Neural cell (in vitro differentiated cells): Measurements from ENCODE around the gene GAP43. TPM values are rescaled to one million over a fixed set of nuclear protein-coding genes. Genes with fewer than 3 reads are reported as not detected.
A peak's percentile ranks its signal among the peaks of the same experiment; 100 is the strongest.
"Not testable (repeated sequence)": the region's sequence is repeated elsewhere in the genome, so short reads cannot be mapped to it uniquely, and the experiment has no call there.

Experiments
- H2AFZ ChIP-seq: fragments of 200-600, 300-800 bp; sonication (generic), shearing (Covaris generic); 2 replicates; pipeline ENCODE4 v1.6.0; 2014; ENCODE audit warnings: low read depth, mild to moderate bottlenecking, antibody characterized with exemption, low read length, moderate library complexity
- H3F3A ChIP-seq: fragments of 200-600 bp; shearing (Covaris generic); 2 replicates; pipeline ENCODE4 v1.6.1; 2016; ENCODE audit warnings: mild to moderate bottlenecking, moderate library complexity, mixed read lengths, antibody characterized with exemption, low read length; ENCODE audit not compliant: insufficient read depth, poor library complexity, severe bottlenecking
- H3K27ac ChIP-seq: fragments of 200-600, 300-800 bp; sonication (generic), shearing (Covaris generic); 2 replicates; pipeline ENCODE4 v1.5.1; 2014; ENCODE audit warnings: mild to moderate bottlenecking, low read length, moderate library complexity
- H3K27me3 ChIP-seq: fragments of 300-800, 200-600 bp; sonication (generic), shearing (Covaris generic); 2 replicates; pipeline ENCODE4 v1.6.0; 2014; ENCODE audit warnings: mild to moderate bottlenecking, low read depth, low read length, moderate library complexity; ENCODE audit not compliant: insufficient read depth
- H3K36me3 ChIP-seq: fragments of 300-800, 200-600 bp; sonication (generic), shearing (Covaris generic); 2 replicates; pipeline ENCODE4 v1.5.1; 2014; ENCODE audit warnings: mild to moderate bottlenecking, antibody characterized with exemption, low read length, moderate library complexity; ENCODE audit not compliant: insufficient read depth
- H3K4me2 ChIP-seq: fragments of 300-800, 200-600 bp; sonication (generic), shearing (Covaris generic); 2 replicates; pipeline ENCODE4 v1.6.0; 2014; ENCODE audit warnings: mild to moderate bottlenecking, low read length
- H3K4me3 ChIP-seq: fragments of 300-800, 200-600 bp; sonication (generic), shearing (Covaris generic); 2 replicates; pipeline ENCODE4 v1.5.1; 2014; ENCODE audit warnings: mild to moderate bottlenecking, low read length, moderate library complexity
- H3K79me2 ChIP-seq: fragments of 200-600 bp; shearing (Covaris generic); replicated peaks from 2 replicates; pipeline ENCODE4 v1.6.0; 2014; ENCODE audit warnings: mild to moderate bottlenecking, low read length, moderate library complexity; ENCODE audit not compliant: insufficient read depth
- H3K9ac ChIP-seq: fragments of 300-800, 200-600 bp; sonication (generic), shearing (Covaris generic); 2 replicates; pipeline ENCODE4 v1.6.1; 2016; ENCODE audit warnings: mild to moderate bottlenecking, low read length, mixed read lengths
- H3K9me2 ChIP-seq: fragments of 200-600 bp; shearing (Covaris generic); 2 replicates; pipeline ENCODE4 v1.6.1; 2016; ENCODE audit warnings: mild to moderate bottlenecking, low read length, mixed read lengths; ENCODE audit not compliant: insufficient read depth
- H3K9me3 ChIP-seq: fragments of 200-600, 300-800 bp; sonication (generic), shearing (Covaris generic); 2 replicates; pipeline ENCODE4 v1.6.1; 2016; ENCODE audit warnings: mild to moderate bottlenecking, mixed run types, low read length, moderate library complexity, mixed read lengths
- H4K20me1 ChIP-seq: fragments of 200-600 bp; shearing (Covaris generic); 2 replicates; pipeline ENCODE4 v1.6.1; 2016; ENCODE audit warnings: mild to moderate bottlenecking, mixed run types; ENCODE audit not compliant: insufficient read depth
- EP300 ChIP-seq: fragments of 450-650 bp; conservative IDR thresholded peaks from 2 replicates; pipeline ENCODE4 v1.6.1; 2014; ENCODE audit warnings: antibody characterized with exemption, mild to moderate bottlenecking, moderate library complexity; ENCODE audit not compliant: poor library complexity, severe bottlenecking
- EZH2 ChIP-seq: fragments of 200-600, 300-800 bp; shearing (Covaris generic), sonication (generic); IDR thresholded peaks from 2 replicates; pipeline ENCODE4 v1.6.1; 2014; ENCODE audit warnings: antibody characterized with exemption, low read length, borderline replicate concordance, mild to moderate bottlenecking; ENCODE audit not compliant: insufficient read depth, poor library complexity, severe bottlenecking
- MXI1 ChIP-seq: fragments of 450-650 bp; conservative IDR thresholded peaks from 2 replicates; pipeline ENCODE4 v1.6.1; 2014; ENCODE audit warnings: antibody characterized with exemption, mild to moderate bottlenecking; ENCODE audit not compliant: poor library complexity, severe bottlenecking
- POLR2AphosphoS5 ChIP-seq: IDR thresholded peaks from 2 replicates; pipeline ENCODE4 v1.6.1; 2012
- RAD21 ChIP-seq: fragments of 450-650 bp; conservative IDR thresholded peaks from 2 replicates; pipeline ENCODE4 v1.6.1; 2014; ENCODE audit warnings: antibody characterized with exemption, mild to moderate bottlenecking, moderate library complexity
- SMC3 ChIP-seq: fragments of 450-650 bp; conservative IDR thresholded peaks from 2 replicates; pipeline ENCODE4 v1.6.1; 2014; ENCODE audit warnings: antibody characterized with exemption, mild to moderate bottlenecking, moderate library complexity; ENCODE audit not compliant: poor library complexity
- TAF1 ChIP-seq: IDR thresholded peaks from 2 replicates; pipeline ENCODE4 v1.6.1; 2012; ENCODE audit warnings: low read depth
- polyA plus RNA-seq: library from polyadenylated mRNA; depleted of rRNA; stranded (reverse); fragments of >200 nt; gene quantifications from 2 replicates; pipeline ENCODE4 v1.2.3, GENCODE V29; 2014
- TF ChIP-seq, protein P1 (sequence below): IDR thresholded peaks from 2 replicates; pipeline ENCODE4 v1.6.1; 2012; ENCODE audit warnings: borderline replicate concordance
- TF ChIP-seq, protein P2 (sequence below): fragments of 450-650 bp; IDR thresholded peaks from 2 replicates; pipeline ENCODE4 v1.5.1; 2014; ENCODE audit warnings: antibody characterized with exemption, mild to moderate bottlenecking, moderate library complexity; ENCODE audit not compliant: poor library complexity, severe bottlenecking

Gene GAP43
- polyA plus RNA-seq, 1 donor from 2014 or later = 1,327 TPM

DNA sequence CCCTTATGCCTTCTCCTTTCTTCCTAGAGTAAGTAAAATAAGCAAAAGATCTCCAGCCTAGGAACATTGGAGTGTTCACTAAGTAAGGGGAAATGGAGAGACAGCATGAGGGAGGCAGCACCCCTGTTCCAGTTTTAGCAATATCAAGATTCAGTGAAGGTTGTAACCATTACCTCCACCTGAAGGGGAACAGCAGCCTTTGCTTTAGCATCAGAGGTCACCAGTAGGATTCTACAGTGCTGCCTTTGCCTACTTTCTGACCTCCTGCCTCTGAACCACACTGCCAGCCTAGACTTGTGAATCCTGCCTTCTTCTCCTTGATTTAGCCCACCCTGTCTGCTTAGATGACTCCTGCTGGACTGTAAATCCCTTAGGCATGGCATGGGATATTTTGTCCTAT lies 104.7 kb downstream of the GAP43 start:
- Histone ChIP-seq H3K9me3 (no peaks in the 10 kb centered on the region), H3K36me3 (peaks cover 10% of the 10 kb centered on the region), H3K27me3 (no peaks in the 10 kb centered on the region), H3K9me2 (no peaks in the 10 kb centered on the region), H3F3A (no peaks in the 10 kb centered on the region), H3K27ac (no peak overlapping the region), H3K79me2 (no peaks in the 10 kb centered on the region), H4K20me1 (no peaks in the 10 kb centered on the region), H3K9ac (no peak overlapping the region), H3K4me2 (no peak overlapping the region), H3K4me3 (no peak overlapping the region), H2AFZ (no peak overlapping the region)
- TF ChIP-seq, protein P1, sequence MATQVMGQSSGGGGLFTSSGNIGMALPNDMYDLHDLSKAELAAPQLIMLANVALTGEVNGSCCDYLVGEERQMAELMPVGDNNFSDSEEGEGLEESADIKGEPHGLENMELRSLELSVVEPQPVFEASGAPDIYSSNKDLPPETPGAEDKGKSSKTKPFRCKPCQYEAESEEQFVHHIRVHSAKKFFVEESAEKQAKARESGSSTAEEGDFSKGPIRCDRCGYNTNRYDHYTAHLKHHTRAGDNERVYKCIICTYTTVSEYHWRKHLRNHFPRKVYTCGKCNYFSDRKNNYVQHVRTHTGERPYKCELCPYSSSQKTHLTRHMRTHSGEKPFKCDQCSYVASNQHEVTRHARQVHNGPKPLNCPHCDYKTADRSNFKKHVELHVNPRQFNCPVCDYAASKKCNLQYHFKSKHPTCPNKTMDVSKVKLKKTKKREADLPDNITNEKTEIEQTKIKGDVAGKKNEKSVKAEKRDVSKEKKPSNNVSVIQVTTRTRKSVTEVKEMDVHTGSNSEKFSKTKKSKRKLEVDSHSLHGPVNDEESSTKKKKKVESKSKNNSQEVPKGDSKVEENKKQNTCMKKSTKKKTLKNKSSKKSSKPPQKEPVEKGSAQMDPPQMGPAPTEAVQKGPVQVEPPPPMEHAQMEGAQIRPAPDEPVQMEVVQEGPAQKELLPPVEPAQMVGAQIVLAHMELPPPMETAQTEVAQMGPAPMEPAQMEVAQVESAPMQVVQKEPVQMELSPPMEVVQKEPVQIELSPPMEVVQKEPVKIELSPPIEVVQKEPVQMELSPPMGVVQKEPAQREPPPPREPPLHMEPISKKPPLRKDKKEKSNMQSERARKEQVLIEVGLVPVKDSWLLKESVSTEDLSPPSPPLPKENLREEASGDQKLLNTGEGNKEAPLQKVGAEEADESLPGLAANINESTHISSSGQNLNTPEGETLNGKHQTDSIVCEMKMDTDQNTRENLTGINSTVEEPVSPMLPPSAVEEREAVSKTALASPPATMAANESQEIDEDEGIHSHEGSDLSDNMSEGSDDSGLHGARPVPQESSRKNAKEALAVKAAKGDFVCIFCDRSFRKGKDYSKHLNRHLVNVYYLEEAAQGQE = no peak
- TF ChIP-seq EZH2 = no peak
- TF ChIP-seq POLR2AphosphoS5 = peak; percentile 42
- no peak for TF ChIP-seq TAF1
- TF ChIP-seq MXI1 = no peak
- TF ChIP-seq, protein P2, sequence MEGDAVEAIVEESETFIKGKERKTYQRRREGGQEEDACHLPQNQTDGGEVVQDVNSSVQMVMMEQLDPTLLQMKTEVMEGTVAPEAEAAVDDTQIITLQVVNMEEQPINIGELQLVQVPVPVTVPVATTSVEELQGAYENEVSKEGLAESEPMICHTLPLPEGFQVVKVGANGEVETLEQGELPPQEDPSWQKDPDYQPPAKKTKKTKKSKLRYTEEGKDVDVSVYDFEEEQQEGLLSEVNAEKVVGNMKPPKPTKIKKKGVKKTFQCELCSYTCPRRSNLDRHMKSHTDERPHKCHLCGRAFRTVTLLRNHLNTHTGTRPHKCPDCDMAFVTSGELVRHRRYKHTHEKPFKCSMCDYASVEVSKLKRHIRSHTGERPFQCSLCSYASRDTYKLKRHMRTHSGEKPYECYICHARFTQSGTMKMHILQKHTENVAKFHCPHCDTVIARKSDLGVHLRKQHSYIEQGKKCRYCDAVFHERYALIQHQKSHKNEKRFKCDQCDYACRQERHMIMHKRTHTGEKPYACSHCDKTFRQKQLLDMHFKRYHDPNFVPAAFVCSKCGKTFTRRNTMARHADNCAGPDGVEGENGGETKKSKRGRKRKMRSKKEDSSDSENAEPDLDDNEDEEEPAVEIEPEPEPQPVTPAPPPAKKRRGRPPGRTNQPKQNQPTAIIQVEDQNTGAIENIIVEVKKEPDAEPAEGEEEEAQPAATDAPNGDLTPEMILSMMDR = no peak
- no peak for TF ChIP-seq RAD21
- no peak for TF ChIP-seq SMC3
- no peak for TF ChIP-seq EP300

DNA sequence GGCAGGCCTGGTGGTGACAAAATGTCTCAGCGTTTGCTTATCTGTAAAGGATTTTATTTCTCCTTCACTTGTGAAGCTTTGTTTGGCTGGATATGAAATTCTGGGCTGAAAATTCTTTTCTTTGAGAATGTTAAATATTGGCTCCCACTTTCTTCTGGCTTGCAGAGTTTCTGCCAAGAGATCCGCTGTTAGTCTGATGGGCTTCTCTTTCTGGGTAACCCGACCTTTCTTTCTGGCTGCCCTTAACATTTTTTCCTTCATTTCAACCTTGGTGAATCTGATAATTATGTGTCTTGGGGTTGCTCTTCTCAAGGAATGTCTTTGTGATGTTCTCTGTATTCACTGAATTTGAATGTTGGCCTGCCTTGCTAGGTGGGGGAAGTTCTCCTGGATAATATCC lies 113.0 kb downstream of the GAP43 start:
- not testable (repeated sequence) for H3K27me3 ChIP-seq, H3K9ac ChIP-seq, H3K9me2 ChIP-seq, H3K27ac ChIP-seq, H2AFZ ChIP-seq, H3F3A ChIP-seq, H3K79me2 ChIP-seq, H3K4me3 ChIP-seq, H3K36me3 ChIP-seq, H3K4me2 ChIP-seq, H3K9me3 ChIP-seq, H4K20me1 ChIP-seq

DNA sequence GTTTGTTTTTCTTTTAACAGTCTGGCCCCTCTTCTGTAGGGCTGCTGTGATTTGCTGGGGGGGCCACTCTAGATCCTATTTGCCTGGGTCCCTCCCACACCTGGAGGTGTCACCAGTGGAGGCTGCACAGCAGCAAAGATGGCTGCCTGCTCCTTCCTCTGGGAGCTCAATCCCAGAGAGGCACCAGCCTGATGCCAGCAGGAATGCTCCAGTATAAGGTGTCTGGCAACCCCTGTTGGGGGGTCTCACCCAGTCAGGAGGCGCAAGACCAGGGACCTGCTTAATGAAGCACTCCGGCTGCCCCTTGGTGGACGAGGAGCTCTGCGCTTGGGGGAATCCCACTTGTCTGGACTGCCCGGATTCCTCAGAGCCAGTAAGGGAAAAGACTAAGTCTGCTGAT lies 118.3 kb downstream of the GAP43 start:
- H3K9ac ChIP-seq = no peak overlapping the region
- no peaks in the 10 kb centered on the region for H3F3A ChIP-seq
- no peaks in the 10 kb centered on the region for H4K20me1 ChIP-seq
- H3K79me2 ChIP-seq = no peaks in the 10 kb centered on the region
- H3K27ac ChIP-seq = no peak overlapping the region
- no peaks in the 10 kb centered on the region for H3K27me3 ChIP-seq
- H3K9me3 ChIP-seq = no peaks in the 10 kb centered on the region
- no peaks in the 10 kb centered on the region for H3K36me3 ChIP-seq
- no peak overlapping the region for H3K4me2 ChIP-seq
- no peak overlapping the region for H2AFZ ChIP-seq
- no peak overlapping the region for H3K4me3 ChIP-seq
- TF ChIP-seq POLR2AphosphoS5 (no peak), EZH2 (no peak), EP300 (no peak), TAF1 (no peak), SMC3 (no peak), MXI1 (no peak), RAD21 (no peak)
- TF ChIP-seq, protein P1 = no peak
- TF ChIP-seq, protein P2 = no peak
- H3K9me2 ChIP-seq = no peaks in the 10 kb centered on the region
